Spleen (tissue), 7 donors: ENCODE measurements around the gene SAV1.
A peak's percentile ranks its signal among the peaks of the same experiment; 100 is the strongest.

Source experiments
- CTCF ChIP-seq, 11 experiments: fragments of 200-600 bp in 7 of 11; fragments of 450-650 bp in 4 of 11; sonication (generic) in 4 of 11; IDR thresholded peaks in 8 of 11; conservative IDR thresholded peaks in 3 of 11; 1 replicate in 7 of 11; 2 replicates in 4 of 11; pipeline versions ENCODE4 v1.4.0 to v1.8.0; 2016 to 2021; ENCODE audit warnings: antibody characterized with exemption in 11 of 11, inconsistent platforms in 4 of 11, mild to moderate bottlenecking in 1 of 11
- POLR2A ChIP-seq, 3 donors: fragments of 450-650 bp; IDR thresholded peaks; one replicate each; pipeline ENCODE4 v1.5.1; 2017; ENCODE audit warnings: antibody characterized with exemption in 3 of 3, mild to moderate bottlenecking in 1 of 3
- donor health status: DM: no; HTN: no; CAD: no; lungs with moderate emphysema.
- donor health status: DM: no; HTN: no; CAD: no.
- donor health status: DM: no; HTN: no; CAD: no.

GRCh38 chr14:50714450-50715073, 46.5 kb upstream of the SAV1 start:
- peak in 7 of 11 experiments; percentile 31 to 61 (median 45) for TF ChIP-seq CTCF (IDR thresholded peaks at IDR 0.05 in 8 of 11, conservative IDR thresholded peaks at IDR 0.05 in 3 of 11)
- TF ChIP-seq POLR2A (IDR thresholded peaks at IDR 0.05): no peak
